Endothelial cell (in vitro differentiated cells): ENCODE results near the gene IL9R. TPM values are rescaled to one million over a fixed set of nuclear protein-coding genes. Genes with fewer than 3 reads are reported as not detected.

Source experiments
- DNase-seq: peaks from one replicate; pipeline ENCODE4 v3.0.0; 2021; ENCODE audit warnings: low spot score
- H3K27ac Mint-ChIP-seq: one replicate; pipeline ENCODE4 v1.8.0; 2021; ENCODE audit warnings: mixed read lengths, inconsistent platforms; ENCODE audit not compliant: unreplicated experiment
- H3K27me3 Mint-ChIP-seq: one replicate; pipeline ENCODE4 v1.8.0; 2021; ENCODE audit warnings: mild to moderate bottlenecking, moderate library complexity, mixed read lengths, inconsistent platforms; ENCODE audit not compliant: unreplicated experiment
- H3K36me3 Mint-ChIP-seq: one replicate; pipeline ENCODE4 v1.8.0; 2021; ENCODE audit warnings: mild to moderate bottlenecking, low read depth, mixed read lengths, inconsistent platforms; ENCODE audit not compliant: unreplicated experiment
- H3K4me1 Mint-ChIP-seq: one replicate; pipeline ENCODE4 v1.8.0; 2021; ENCODE audit warnings: mild to moderate bottlenecking, mixed read lengths, inconsistent platforms; ENCODE audit not compliant: unreplicated experiment
- H3K4me3 Mint-ChIP-seq: one replicate; pipeline ENCODE4 v1.8.0; 2021; ENCODE audit warnings: mild to moderate bottlenecking, mixed read lengths, inconsistent platforms; ENCODE audit not compliant: unreplicated experiment
- H3K9me3 Mint-ChIP-seq: one replicate; pipeline ENCODE4 v1.8.0; 2021; ENCODE audit warnings: mixed read lengths, inconsistent platforms; ENCODE audit not compliant: unreplicated experiment
- long read RNA-seq: library from polyadenylated mRNA; unstranded; transcript quantifications from one replicate; pipeline ENCODE4 v2.0.0, GENCODE V29; 2020; ENCODE audit not compliant: unreplicated experiment
- total RNA-seq: library from RNA; stranded (reverse); fragmentation: NEBNext Ultra II Directional; extraction: Animal tissue kit (Norgen Biotek cat#: 25700); gene quantifications from one replicate; pipeline ENCODE4 v1.2.1, GENCODE V29; 2021; ENCODE audit not compliant: unreplicated experiment
- TF ChIP-seq, protein P1 (sequence below): fragments of 200-600 bp; sonication (generic); IDR thresholded peaks from one replicate; pipeline ENCODE4 v1.5.0; 2021; ENCODE audit warnings: antibody characterized with exemption; ENCODE audit not compliant: unreplicated experiment

The IL9R gene, protein sequence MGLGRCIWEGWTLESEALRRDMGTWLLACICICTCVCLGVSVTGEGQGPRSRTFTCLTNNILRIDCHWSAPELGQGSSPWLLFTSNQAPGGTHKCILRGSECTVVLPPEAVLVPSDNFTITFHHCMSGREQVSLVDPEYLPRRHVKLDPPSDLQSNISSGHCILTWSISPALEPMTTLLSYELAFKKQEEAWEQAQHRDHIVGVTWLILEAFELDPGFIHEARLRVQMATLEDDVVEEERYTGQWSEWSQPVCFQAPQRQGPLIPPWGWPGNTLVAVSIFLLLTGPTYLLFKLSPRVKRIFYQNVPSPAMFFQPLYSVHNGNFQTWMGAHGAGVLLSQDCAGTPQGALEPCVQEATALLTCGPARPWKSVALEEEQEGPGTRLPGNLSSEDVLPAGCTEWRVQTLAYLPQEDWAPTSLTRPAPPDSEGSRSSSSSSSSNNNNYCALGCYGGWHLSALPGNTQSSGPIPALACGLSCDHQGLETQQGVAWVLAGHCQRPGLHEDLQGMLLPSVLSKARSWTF
- total RNA-seq = 0.38 TPM
- long read RNA-seq = 0 reads

GRCh38 chrX:155997436-155997835 is at the start of gene IL9R:
Gene IL9R, plus strand, starts transcription at chrX:155997696. Its CDS starts 64 bp downstream, at chrX:155997760.
- peaks cover 21% of the 10 kb centered on the region for H3K27me3 Mint-ChIP-seq
- DNase-seq = no peak

DNA sequence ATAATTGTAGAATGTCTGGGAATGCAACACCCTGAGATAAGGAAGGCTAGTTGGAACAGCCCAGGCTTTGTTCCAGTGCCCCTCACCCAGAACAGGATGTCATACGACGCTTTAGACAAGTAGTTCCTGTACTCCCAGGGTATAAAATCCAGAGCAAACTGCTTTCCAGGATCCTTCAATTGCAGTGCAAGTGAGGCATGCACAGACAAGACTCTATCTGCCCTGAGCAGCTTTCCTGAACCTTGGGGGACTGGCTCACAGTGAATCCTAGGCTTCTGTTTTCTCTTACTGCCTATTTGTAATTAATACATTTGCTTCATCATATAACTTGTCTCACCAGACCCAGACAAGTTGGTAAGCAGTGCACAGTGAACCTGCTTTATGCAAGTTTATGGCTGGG is 48.4 kb upstream of the IL9R start:
- Mint-ChIP-seq H3K4me1 (no peaks in the 10 kb centered on the region), H3K36me3 (peaks cover 8% of the 10 kb centered on the region), H3K4me3 (no peak overlapping the region), H3K9me3 (peaks cover 5% of the 10 kb centered on the region), H3K27me3 (no peaks in the 10 kb centered on the region), H3K27ac (no peak overlapping the region)
- TF ChIP-seq, protein P1, sequence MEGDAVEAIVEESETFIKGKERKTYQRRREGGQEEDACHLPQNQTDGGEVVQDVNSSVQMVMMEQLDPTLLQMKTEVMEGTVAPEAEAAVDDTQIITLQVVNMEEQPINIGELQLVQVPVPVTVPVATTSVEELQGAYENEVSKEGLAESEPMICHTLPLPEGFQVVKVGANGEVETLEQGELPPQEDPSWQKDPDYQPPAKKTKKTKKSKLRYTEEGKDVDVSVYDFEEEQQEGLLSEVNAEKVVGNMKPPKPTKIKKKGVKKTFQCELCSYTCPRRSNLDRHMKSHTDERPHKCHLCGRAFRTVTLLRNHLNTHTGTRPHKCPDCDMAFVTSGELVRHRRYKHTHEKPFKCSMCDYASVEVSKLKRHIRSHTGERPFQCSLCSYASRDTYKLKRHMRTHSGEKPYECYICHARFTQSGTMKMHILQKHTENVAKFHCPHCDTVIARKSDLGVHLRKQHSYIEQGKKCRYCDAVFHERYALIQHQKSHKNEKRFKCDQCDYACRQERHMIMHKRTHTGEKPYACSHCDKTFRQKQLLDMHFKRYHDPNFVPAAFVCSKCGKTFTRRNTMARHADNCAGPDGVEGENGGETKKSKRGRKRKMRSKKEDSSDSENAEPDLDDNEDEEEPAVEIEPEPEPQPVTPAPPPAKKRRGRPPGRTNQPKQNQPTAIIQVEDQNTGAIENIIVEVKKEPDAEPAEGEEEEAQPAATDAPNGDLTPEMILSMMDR = no peak
- no peak for DNase-seq

More at GRCh38 chrX:155997436-155997835, at the start of gene IL9R:
- TF ChIP-seq, protein P1 = no peak
- H3K9me3 Mint-ChIP-seq = peaks cover 27% of the 10 kb centered on the region
- peaks cover 6% of the 10 kb centered on the region for H3K36me3 Mint-ChIP-seq
- peak within 1 kb of the TSS; percentile 28 for H3K4me3 Mint-ChIP-seq
- peak within 1 kb of the TSS; percentile 54 for H3K27ac Mint-ChIP-seq
- H3K4me1 Mint-ChIP-seq = no peaks in the 10 kb centered on the region

DNA sequence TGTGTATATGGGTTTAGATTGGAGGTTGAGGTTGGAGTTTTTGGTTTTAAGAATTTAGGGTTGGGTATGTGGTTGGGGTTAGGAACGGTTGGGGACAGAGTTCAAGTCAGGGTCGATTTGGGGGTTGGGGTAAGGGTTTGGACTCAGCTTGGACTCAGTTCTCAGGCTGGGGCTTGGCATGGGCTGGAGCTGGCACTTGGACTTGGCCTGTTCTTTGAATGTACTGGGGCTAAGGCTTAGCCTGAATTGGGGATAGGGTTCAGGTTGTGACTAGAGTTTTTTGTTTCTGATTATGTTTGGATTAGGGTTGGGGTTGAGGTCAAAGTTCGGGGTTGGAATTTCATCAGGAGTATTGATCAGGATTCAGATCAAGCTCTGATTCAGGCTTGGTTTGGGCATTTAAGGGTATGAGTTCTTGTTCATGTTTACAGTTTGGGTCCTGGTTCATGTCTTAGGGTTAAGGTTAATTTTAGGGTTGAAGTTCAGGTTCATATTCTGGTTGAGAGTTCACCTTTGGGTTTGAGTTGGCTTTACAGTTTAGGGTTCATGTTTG is 46.2 kb upstream of the IL9R start:
- no peaks in the 10 kb centered on the region for H3K36me3 Mint-ChIP-seq
- no peaks in the 10 kb centered on the region for H3K4me1 Mint-ChIP-seq
- no peaks in the 10 kb centered on the region for H3K27me3 Mint-ChIP-seq
- TF ChIP-seq, protein P1 = no peak
- no peaks in the 10 kb centered on the region for H3K9me3 Mint-ChIP-seq
- no peak overlapping the region for H3K4me3 Mint-ChIP-seq
- DNase-seq = no peak
- H3K27ac Mint-ChIP-seq = no peak overlapping the region

- TF ChIP-seq, protein P1 = no peak
- H3K27ac Mint-ChIP-seq = no peak overlapping the region
- H3K4me1 Mint-ChIP-seq = peaks cover 9% of the 10 kb centered on the region
- H3K27me3 Mint-ChIP-seq = no peaks in the 10 kb centered on the region
- H3K9me3 Mint-ChIP-seq = peaks cover 4% of the 10 kb centered on the region
- H3K4me3 Mint-ChIP-seq = no peak overlapping the region
- DNase-seq = no peak
- H3K36me3 Mint-ChIP-seq = no peaks in the 10 kb centered on the region
Measured at GRCh38 chrX:155953055-155953454, 44.4 kb upstream of the IL9R start.

GRCh38 chrX:155954793-155955192 is 42.7 kb upstream of the IL9R start:
- H3K4me1 Mint-ChIP-seq = peaks cover 19% of the 10 kb centered on the region
- H3K36me3 Mint-ChIP-seq = no peaks in the 10 kb centered on the region
- no peak for DNase-seq
- TF ChIP-seq, protein P1 = no peak
- peaks cover 10% of the 10 kb centered on the region for H3K9me3 Mint-ChIP-seq
- H3K27ac Mint-ChIP-seq = no peak overlapping the region
- H3K27me3 Mint-ChIP-seq = no peaks in the 10 kb centered on the region
- no peak overlapping the region for H3K4me3 Mint-ChIP-seq
